HT1080 (cell line): ENCODE measurements around the gene SIRT2. TPM values are rescaled to one million over a fixed set of nuclear protein-coding genes. Genes with fewer than 3 reads are reported as not detected.
"Not testable (repeated sequence)": the region's sequence is repeated elsewhere in the genome, so short reads cannot be mapped to it uniquely, and the experiment has no call there.

Source experiments
- DNase-seq: peaks from one replicate; pipeline ENCODE4 v3.0.0-alpha.2; 2015; ENCODE audit warnings: low read depth
- total RNA-seq: library from RNA; depleted of rRNA; stranded (reverse); fragments of >200 nt; shearing (Covaris generic); gene quantifications from 2 replicates; pipeline ENCODE4 v1.2.3, GENCODE V29; 2014; rRNA removed

Gene SIRT2
- total RNA-seq, 1 experiment from 2014 or later = 33.6 TPM

GRCh38 chr19:38830039-38830733 lies 69.2 kb downstream of the SIRT2 start:
- DNase-seq = no peak

- not testable (repeated sequence) for DNase-seq
Measured at GRCh38 chr19:38829203-38829602, 70.2 kb downstream of the SIRT2 start.

Other genes starting within 250 kb of the SIRT2 start
- 0.10 and 0.14 TPM in 2 replicates for gene CAPN12, start 155.1 kb downstream of the SIRT2 start, total RNA-seq
- not detected in 2 replicates for gene LGALS7, start 126.1 kb downstream of the SIRT2 start, total RNA-seq
- gene LGALS7B, start 110.4 kb downstream of the SIRT2 start, total RNA-seq = 1.7 TPM in 1 of 2 replicates, not detected in the other
- gene LGALS4, start 86.7 kb downstream of the SIRT2 start, total RNA-seq = 0.11 TPM in 1 of 2 replicates, not detected in the other
- 15.0 and 31.0 TPM in 2 replicates for gene ECH1, start 67.8 kb downstream of the SIRT2 start, total RNA-seq
- gene HNRNPL, start 49.6 kb downstream of the SIRT2 start, total RNA-seq = 419 and 531 TPM in 2 replicates
- gene RINL, start 21.3 kb downstream of the SIRT2 start, total RNA-seq = 5.2 and 5.3 TPM in 2 replicates
- 25.7 and 42.5 TPM in 2 replicates for gene NFKBIB, start 351 bp upstream of the SIRT2 start, total RNA-seq
- gene CCER2, start 12.6 kb upstream of the SIRT2 start, total RNA-seq = not detected in 2 replicates
- 44.6 and 48.2 TPM in 2 replicates for gene SARS2, start 31.1 kb upstream of the SIRT2 start, total RNA-seq
- gene MRPS12, start 31.3 kb upstream of the SIRT2 start, total RNA-seq = 135 and 136 TPM in 2 replicates
- gene FBXO17, start 76.1 kb upstream of the SIRT2 start, total RNA-seq = 28.6 and 40.0 TPM in 2 replicates
- gene FBXO27, start 132.9 kb upstream of the SIRT2 start, total RNA-seq = not detected in 2 replicates
- gene ACP7, start 184.8 kb upstream of the SIRT2 start, total RNA-seq = 4.0 and 6.4 TPM in 2 replicates
- 8.0 and 13.0 TPM in 2 replicates for gene PAK4, start 226.2 kb upstream of the SIRT2 start, total RNA-seq